ENCODE results near the gene UTP4. TPM values are rescaled to one million over a fixed set of nuclear protein-coding genes. Genes with fewer than 3 reads are reported as not detected.

UTP4 gene
- polyA plus RNA-seq, 1 donor from 2014 or later = 18.5 TPM

DNA sequence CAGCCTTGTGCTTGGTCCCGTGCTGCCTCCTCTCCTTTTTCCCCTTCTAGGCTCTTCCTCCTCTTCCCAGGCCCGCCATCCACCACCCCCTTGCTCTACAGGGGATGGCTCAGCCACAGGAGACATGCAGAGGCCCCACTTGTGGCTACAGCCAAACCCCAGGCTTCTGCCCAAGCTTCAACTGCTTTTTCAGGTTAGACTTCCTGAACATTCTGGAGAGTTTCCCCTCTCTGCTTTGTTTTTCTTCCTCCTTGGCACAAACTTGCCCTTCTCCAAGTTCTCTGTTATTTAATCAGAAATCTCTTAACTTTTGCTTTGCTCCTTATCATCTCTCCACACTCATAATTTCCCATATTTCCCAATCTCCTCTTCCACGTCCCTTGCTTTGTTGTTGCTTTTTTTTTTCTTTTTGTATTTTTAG is 45.3 kb upstream of the UTP4 start:
- H3K4me2 ChIP-seq (ENCODE audit: low read length) = no peak overlapping the region
- no peaks in the 10 kb centered on the region for H3K79me2 ChIP-seq (replicated peaks; ENCODE audit: insufficient read depth, low read length)
- H3K27ac ChIP-seq (ENCODE audit: low read length) = no peak overlapping the region

DNA sequence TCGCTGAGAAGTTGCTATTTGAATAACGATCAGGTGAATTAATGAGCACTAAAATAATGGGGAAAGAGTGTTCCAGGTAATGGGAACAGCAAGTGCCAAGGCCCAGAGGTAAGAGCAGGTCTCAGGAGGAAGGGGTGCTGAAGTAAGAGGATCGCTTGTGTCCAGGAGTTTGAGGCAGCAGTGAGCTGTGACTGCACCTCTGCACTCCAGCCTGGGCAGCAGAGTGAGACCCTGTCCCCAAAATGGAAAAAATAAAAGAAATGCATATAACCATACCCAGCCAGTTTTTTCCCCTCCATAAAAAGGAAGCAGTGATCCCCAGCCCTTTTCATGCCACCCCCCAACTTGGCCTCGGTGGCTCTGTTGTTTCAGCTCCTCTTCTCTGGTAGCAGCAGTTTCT is 43.8 kb upstream of the UTP4 start:
- no peaks in the 10 kb centered on the region for H4K20me1 ChIP-seq (ENCODE audit: insufficient read depth)

More for the DNA sequence above, 45.3 kb upstream of the UTP4 start:
- Histone ChIP-seq H3K27me3 (ENCODE audit: insufficient read depth, low read depth, low read length) (no peaks in the 10 kb centered on the region), H3K9me3 (ENCODE audit: low read length) (no peaks in the 10 kb centered on the region), H3K4me3 (ENCODE audit: low read length) (no peak overlapping the region), H4K20me1 (ENCODE audit: insufficient read depth) (no peaks in the 10 kb centered on the region), H2AFZ (ENCODE audit: low read depth, low read length) (no peak overlapping the region), H3K9ac (ENCODE audit: low read length) (no peak overlapping the region), H3F3A (ENCODE audit: insufficient read depth, low read length, poor library complexity, severe bottlenecking) (no peaks in the 10 kb centered on the region), H3K36me3 (ENCODE audit: insufficient read depth, low read length) (no peaks in the 10 kb centered on the region), H3K9me2 (ENCODE audit: insufficient read depth, low read length) (no peaks in the 10 kb centered on the region)
- no peak for TF ChIP-seq CTCF (IDR thresholded peaks at IDR 0.05; ENCODE audit: poor library complexity, severe bottlenecking)

More for the DNA sequence above, 43.8 kb upstream of the UTP4 start:
- Histone ChIP-seq H3K4me3 (ENCODE audit: low read length) (no peak overlapping the region), H2AFZ (ENCODE audit: low read depth, low read length) (peak overlapping the region; percentile 23), H3K4me2 (ENCODE audit: low read length) (no peak overlapping the region), H3F3A (ENCODE audit: insufficient read depth, low read length, poor library complexity, severe bottlenecking) (no peaks in the 10 kb centered on the region), H3K9me2 (ENCODE audit: insufficient read depth, low read length) (no peaks in the 10 kb centered on the region), H3K9me3 (ENCODE audit: low read length) (no peaks in the 10 kb centered on the region), H3K27ac (ENCODE audit: low read length) (peak overlapping the region; percentile 62), H3K27me3 (ENCODE audit: insufficient read depth, low read depth, low read length) (no peaks in the 10 kb centered on the region), H3K36me3 (ENCODE audit: insufficient read depth, low read length) (no peaks in the 10 kb centered on the region), H3K9ac (ENCODE audit: low read length) (peak overlapping the region; percentile 47), H3K79me2 (replicated peaks; ENCODE audit: insufficient read depth, low read length) (no peaks in the 10 kb centered on the region)
- TF ChIP-seq MXI1 (conservative IDR thresholded peaks at IDR 0.05; ENCODE audit: poor library complexity, severe bottlenecking) (no peak), EZH2 (IDR thresholded peaks at IDR 0.05; ENCODE audit: borderline replicate concordance, insufficient read depth, low read length, poor library complexity, severe bottlenecking) (no peak), POLR2AphosphoS5 (IDR thresholded peaks at IDR 0.05) (no peak), TAF1 (IDR thresholded peaks at IDR 0.05; ENCODE audit: low read depth) (no peak), RAD21 (conservative IDR thresholded peaks at IDR 0.05) (no peak), SMC3 (conservative IDR thresholded peaks at IDR 0.05; ENCODE audit: poor library complexity) (no peak), EP300 (conservative IDR thresholded peaks at IDR 0.05; ENCODE audit: poor library complexity, severe bottlenecking) (no peak), CTCF (IDR thresholded peaks at IDR 0.05; ENCODE audit: poor library complexity, severe bottlenecking) (no peak)
- TF ChIP-seq, protein P1, sequence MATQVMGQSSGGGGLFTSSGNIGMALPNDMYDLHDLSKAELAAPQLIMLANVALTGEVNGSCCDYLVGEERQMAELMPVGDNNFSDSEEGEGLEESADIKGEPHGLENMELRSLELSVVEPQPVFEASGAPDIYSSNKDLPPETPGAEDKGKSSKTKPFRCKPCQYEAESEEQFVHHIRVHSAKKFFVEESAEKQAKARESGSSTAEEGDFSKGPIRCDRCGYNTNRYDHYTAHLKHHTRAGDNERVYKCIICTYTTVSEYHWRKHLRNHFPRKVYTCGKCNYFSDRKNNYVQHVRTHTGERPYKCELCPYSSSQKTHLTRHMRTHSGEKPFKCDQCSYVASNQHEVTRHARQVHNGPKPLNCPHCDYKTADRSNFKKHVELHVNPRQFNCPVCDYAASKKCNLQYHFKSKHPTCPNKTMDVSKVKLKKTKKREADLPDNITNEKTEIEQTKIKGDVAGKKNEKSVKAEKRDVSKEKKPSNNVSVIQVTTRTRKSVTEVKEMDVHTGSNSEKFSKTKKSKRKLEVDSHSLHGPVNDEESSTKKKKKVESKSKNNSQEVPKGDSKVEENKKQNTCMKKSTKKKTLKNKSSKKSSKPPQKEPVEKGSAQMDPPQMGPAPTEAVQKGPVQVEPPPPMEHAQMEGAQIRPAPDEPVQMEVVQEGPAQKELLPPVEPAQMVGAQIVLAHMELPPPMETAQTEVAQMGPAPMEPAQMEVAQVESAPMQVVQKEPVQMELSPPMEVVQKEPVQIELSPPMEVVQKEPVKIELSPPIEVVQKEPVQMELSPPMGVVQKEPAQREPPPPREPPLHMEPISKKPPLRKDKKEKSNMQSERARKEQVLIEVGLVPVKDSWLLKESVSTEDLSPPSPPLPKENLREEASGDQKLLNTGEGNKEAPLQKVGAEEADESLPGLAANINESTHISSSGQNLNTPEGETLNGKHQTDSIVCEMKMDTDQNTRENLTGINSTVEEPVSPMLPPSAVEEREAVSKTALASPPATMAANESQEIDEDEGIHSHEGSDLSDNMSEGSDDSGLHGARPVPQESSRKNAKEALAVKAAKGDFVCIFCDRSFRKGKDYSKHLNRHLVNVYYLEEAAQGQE (IDR thresholded peaks at IDR 0.05; ENCODE audit: borderline replicate concordance) = no peak
